Left lung (tissue), 10 donors: ENCODE results near the gene WASF2. TPM values are rescaled to one million over a fixed set of nuclear protein-coding genes. Genes with fewer than 3 reads are reported as not detected.
"Not testable (repeated sequence)": the region's sequence is repeated elsewhere in the genome, so short reads cannot be mapped to it uniquely, and the experiment has no call there.

ENCODE experiments used
- ATAC-seq: fragments of 200-7000 bp; cut with Tn5 transposase; one replicate; pipeline ENCODE4 v1.9.1; 2020; ENCODE audit warnings: moderate library complexity
- DNase-seq, 4 donors: peaks; one replicate each; pipeline ENCODE4 v3.0.0-alpha.2; 2013 to 2020
- H3K27ac ChIP-seq, 2 donors: fragments of 200-600 bp; sonication (generic) in 1 of 2; one replicate each; pipeline versions ENCODE4 v1.5.0 to v1.8.0; 2020 to 2021
- H3K27me3 ChIP-seq, 2 donors: fragments of 200-600 bp; sonication (generic) in 1 of 2; one replicate each; pipeline versions ENCODE4 v1.5.0 to v1.8.0; 2020 to 2021
- H3K36me3 ChIP-seq, 2 donors: fragments of 200-600 bp; sonication (generic) in 1 of 2; one replicate each; pipeline versions ENCODE4 v1.5.0 to v1.8.0; 2020 to 2021
- H3K4me1 ChIP-seq, 2 donors: fragments of 200-600 bp; one replicate each; pipeline ENCODE4 v1.8.0; 2021
- H3K4me3 ChIP-seq, 2 donors: fragments of 200-600 bp; sonication (generic) in 1 of 2; one replicate each; pipeline versions ENCODE4 v1.5.0 to v1.8.0; 2020 to 2021; ENCODE audit warnings: mild to moderate bottlenecking in 1 of 2
- H3K9me3 ChIP-seq, 2 donors: fragments of 200-600 bp; sonication (generic) in 1 of 2; one replicate each; pipeline versions ENCODE4 v1.5.0 to v1.8.0; 2020 to 2021
- intact Hi-C, 2 donors: fragments of 100-400 bp; cut with DNase I; formaldehyde crosslinking; loops; one replicate each; pipeline versions ENCODE4 v1.11.2 to v1.14.2; 2022
- polyA plus RNA-seq, 6 donors: library from polyadenylated mRNA; unstranded; fragments of 120-200 nt; gene quantifications; one replicate each; pipeline ENCODE4 v1.2.1, GENCODE V29; 2013; ENCODE audit not compliant: insufficient read length in 6 of 6
- total RNA-seq, 2 donors: library from RNA; stranded (reverse); fragmentation: NEBNext Ultra II Directional; extraction: Animal tissue kit (Norgen Biotek cat#: 25700); gene quantifications; one replicate each; pipeline ENCODE4 v1.2.1, GENCODE V29; 2021
- TF ChIP-seq, protein P1 (sequence below), 2 donors: fragments of 200-600 bp; sonication (generic) in 1 of 2; IDR thresholded peaks; one replicate each; pipeline versions ENCODE4 v1.5.0 to v1.8.0; 2021; ENCODE audit warnings: antibody characterized with exemption in 2 of 2
- donor health status: DM: no; HTN: yes; CAD: no.
- donor health status: DM: no; HTN: no; CAD: no.

The WASF2 gene
- total and polyA plus RNA-seq, 8 donors: 108 to 147 (median 134) TPM

- ATAC-seq (no peak), DNase-seq (no peak)
- intact Hi-C loops: no loop called here
- peaks cover 0 to 17% of the 10 kb centered on the region in 2 donors for H3K4me1 ChIP-seq
- H3K36me3 ChIP-seq: peaks cover 0 to 100% of the 10 kb centered on the region in 2 donors
- H3K27ac ChIP-seq: no peak overlapping the region
- H3K27me3 ChIP-seq: no peaks in the 10 kb centered on the region
- TF ChIP-seq, protein P1, sequence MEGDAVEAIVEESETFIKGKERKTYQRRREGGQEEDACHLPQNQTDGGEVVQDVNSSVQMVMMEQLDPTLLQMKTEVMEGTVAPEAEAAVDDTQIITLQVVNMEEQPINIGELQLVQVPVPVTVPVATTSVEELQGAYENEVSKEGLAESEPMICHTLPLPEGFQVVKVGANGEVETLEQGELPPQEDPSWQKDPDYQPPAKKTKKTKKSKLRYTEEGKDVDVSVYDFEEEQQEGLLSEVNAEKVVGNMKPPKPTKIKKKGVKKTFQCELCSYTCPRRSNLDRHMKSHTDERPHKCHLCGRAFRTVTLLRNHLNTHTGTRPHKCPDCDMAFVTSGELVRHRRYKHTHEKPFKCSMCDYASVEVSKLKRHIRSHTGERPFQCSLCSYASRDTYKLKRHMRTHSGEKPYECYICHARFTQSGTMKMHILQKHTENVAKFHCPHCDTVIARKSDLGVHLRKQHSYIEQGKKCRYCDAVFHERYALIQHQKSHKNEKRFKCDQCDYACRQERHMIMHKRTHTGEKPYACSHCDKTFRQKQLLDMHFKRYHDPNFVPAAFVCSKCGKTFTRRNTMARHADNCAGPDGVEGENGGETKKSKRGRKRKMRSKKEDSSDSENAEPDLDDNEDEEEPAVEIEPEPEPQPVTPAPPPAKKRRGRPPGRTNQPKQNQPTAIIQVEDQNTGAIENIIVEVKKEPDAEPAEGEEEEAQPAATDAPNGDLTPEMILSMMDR (IDR thresholded peaks at IDR 0.05): no peak
- no peak overlapping the region for H3K4me3 ChIP-seq
- H3K9me3 ChIP-seq: no peaks in the 10 kb centered on the region
These were observed 77.5 kb downstream of the WASF2 start for GRCh38 chr1:27412502-27412901.

- Histone ChIP-seq H3K36me3 (peaks cover 0 to 100% of the 10 kb centered on the region in 2 donors), H3K4me1 (peaks cover 0 to under 1% of the 10 kb centered on the region in 2 donors), H3K27me3 (no peaks in the 10 kb centered on the region), H3K27ac (no peak overlapping the region), H3K9me3 (no peaks in the 10 kb centered on the region), H3K4me3 (no peak overlapping the region)
- no peak for ATAC-seq
- no peak for DNase-seq
- TF ChIP-seq, protein P1 (IDR thresholded peaks at IDR 0.05): no peak
- intact Hi-C loops: no loop called here
These were observed 79.3 kb downstream of the WASF2 start for GRCh38 chr1:27410709-27411108.

GRCh38 chr1:27409669-27410068 lies 80.3 kb downstream of the WASF2 start:
- TF ChIP-seq, protein P1 (IDR thresholded peaks at IDR 0.05): no peak
- no peak for ATAC-seq
- no peak for DNase-seq
- H3K4me1 ChIP-seq: peaks cover 7 to 9% of the 10 kb centered on the region in 2 donors
- H3K9me3 ChIP-seq: no peaks in the 10 kb centered on the region
- no peaks in the 10 kb centered on the region for H3K27me3 ChIP-seq
- no peak overlapping the region for H3K4me3 ChIP-seq
- intact Hi-C loops: loop anchor here in 1 of 2 donors (10.0 kb wide), 1 partner anchor 255 kb away; no protein-coding TSS in a partner anchor
- H3K36me3 ChIP-seq: peaks cover 0 to 100% of the 10 kb centered on the region in 2 donors
- no peak overlapping the region for H3K27ac ChIP-seq

GRCh38 chr1:27408151-27408550 lies 81.8 kb downstream of the WASF2 start:
- Histone ChIP-seq H3K27ac (no peak overlapping the region), H3K4me3 (no peak overlapping the region), H3K36me3 (peaks cover 0 to 87% of the 10 kb centered on the region in 2 donors), H3K4me1 (peaks cover 18 to 24% of the 10 kb centered on the region in 2 donors), H3K27me3 (no peaks in the 10 kb centered on the region), H3K9me3 (no peaks in the 10 kb centered on the region)
- DNase-seq (no peak), ATAC-seq (no peak)
- intact Hi-C loops: loop anchor here in 1 of 2 donors (10.0 kb wide), 1 partner anchor 257 kb away; no protein-coding TSS in a partner anchor
- TF ChIP-seq, protein P1 (IDR thresholded peaks at IDR 0.05): no peak

GRCh38 chr1:27406791-27407190 lies 83.2 kb downstream of the WASF2 start:
- not testable (repeated sequence) for H3K4me3 ChIP-seq, ATAC-seq, H3K27ac ChIP-seq, DNase-seq, H3K9me3 ChIP-seq, H3K27me3 ChIP-seq
- H3K36me3 ChIP-seq: peaks cover 0 to 74% of the 10 kb centered on the region in 2 donors
- H3K4me1 ChIP-seq: peaks cover 26 to 37% of the 10 kb centered on the region in 2 donors
- intact Hi-C loops: loop anchor here in 1 of 2 donors (10.0 kb wide), 1 partner anchor 258 kb away; no protein-coding TSS in a partner anchor

DNA sequence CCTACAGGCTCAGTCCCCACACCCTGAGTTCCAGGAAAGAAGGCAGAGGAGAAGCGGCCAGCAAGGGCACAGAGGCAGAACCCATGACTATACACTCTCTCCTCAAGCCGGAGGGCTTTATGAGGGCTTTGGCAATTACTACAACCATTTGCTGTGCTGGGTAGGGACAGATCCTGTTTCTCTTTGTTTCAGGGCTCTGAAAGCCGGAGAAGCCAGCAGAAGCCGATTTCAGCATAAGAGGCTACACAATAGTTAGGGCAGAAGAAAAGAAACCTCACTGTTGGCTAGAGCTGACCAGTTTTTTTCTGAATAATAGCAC lies 83.6 kb downstream of the WASF2 start:
- peaks cover 0 to 69% of the 10 kb centered on the region in 2 donors for H3K36me3 ChIP-seq
- no peak overlapping the region for H3K27ac ChIP-seq
- peaks cover 26 to 41% of the 10 kb centered on the region in 2 donors for H3K4me1 ChIP-seq
- H3K4me3 ChIP-seq: no peak overlapping the region
- no peaks in the 10 kb centered on the region for H3K9me3 ChIP-seq
- ATAC-seq (no peak), DNase-seq (no peak)
- no peaks in the 10 kb centered on the region for H3K27me3 ChIP-seq
- TF ChIP-seq, protein P1 (IDR thresholded peaks at IDR 0.05): no peak
- intact Hi-C loops: loop anchor here in 1 of 2 donors (10.0 kb wide), 1 partner anchor 258 kb away; no protein-coding TSS in a partner anchor

DNA sequence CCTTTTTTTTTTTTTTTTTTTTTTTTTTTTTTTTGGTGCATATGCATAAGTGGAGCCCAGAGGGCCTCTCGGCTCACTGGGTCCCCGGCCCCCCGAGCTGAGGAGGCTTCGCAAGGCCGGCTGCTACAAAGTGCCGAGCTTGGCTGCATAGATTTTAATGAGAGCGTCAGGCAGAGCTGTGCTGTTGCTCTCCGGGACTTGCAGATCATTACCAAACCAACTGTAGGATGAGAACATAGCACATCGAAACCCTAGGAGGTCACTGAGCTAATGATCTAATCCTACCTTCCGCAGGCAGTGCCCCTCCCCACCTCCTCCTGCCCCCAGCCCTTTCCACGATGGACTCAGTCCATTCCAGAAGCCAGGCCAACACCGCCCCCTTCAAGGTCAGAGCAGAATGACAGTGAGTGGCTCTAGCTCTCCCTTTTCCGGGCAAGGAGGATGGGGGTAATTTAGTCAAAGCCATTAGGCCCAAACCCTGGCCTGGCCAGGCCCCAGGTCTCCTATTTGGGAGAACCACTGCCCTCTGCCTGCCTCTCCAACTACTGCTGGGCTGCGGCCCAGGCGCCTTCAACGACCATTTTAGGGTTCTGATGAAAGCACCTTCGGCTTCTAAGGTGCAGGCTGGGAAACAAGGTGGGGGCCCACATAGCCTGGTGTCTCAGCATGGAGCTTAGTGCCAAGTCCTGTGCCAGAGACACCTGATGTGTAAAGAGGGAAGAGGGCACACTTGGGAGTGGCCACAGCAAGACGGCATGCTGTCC lies 84.2 kb downstream of the WASF2 start:
- not testable (repeated sequence) for H3K27ac ChIP-seq, H3K9me3 ChIP-seq, DNase-seq, H3K27me3 ChIP-seq, H3K4me3 ChIP-seq, ATAC-seq
- Histone ChIP-seq H3K36me3 (peaks cover 0 to 64% of the 10 kb centered on the region in 2 donors), H3K4me1 (peaks cover 26 to 44% of the 10 kb centered on the region in 2 donors)
- intact Hi-C loops: loop anchor here in 1 of 2 donors (10.0 kb wide), 1 partner anchor 259 kb away; no protein-coding TSS in a partner anchor
